Smooth muscle cell of the brain vasculature (primary cell): ENCODE measurements around the gene PPP1R3C.

ENCODE experiments used
- DNase-seq: peaks from one replicate; pipeline ENCODE4 v3.0.0-alpha.2; 2012; ENCODE audit warnings: low read depth, low spot score

The PPP1R3C gene

DNA sequence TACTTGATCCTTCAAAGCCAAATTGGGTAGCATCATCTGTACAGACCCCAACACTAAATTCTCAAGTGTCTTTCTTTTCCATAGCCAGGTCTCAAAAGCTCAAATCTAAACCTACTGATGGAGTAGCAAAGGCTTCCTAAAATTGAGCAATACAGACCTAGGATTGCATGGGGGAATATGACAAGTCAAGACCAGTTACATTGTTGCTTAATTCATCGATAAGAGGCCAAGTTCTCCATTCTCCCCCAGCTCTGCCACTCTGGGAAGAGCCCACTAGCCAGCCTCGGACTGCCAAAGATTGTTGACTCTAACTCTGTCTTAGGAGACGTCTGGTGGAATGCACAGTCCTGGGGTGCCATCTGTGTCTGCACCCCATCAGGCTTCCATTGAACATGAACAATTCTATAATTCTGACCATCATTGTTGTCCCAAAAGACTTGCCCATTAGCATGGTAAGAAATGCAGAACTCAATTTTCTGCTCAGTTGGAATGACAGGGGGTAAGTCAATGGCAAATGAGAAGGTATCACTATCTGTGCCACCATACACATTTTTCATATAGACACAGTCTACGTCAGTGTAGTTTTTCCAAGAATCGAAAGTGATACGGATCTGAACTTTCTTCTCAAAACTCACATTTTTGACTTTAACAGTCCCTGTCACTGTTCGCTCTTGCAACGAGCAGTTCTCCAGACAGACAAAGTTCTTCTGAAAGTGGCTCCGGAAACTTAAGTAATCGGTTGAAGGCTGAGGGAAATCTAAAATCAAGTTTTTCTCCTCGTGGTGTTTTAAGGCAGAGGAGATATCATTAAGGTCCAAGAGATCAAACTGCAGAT, 2.9 kb downstream of the PPP1R3C start:
- no peak for DNase-seq

DNA sequence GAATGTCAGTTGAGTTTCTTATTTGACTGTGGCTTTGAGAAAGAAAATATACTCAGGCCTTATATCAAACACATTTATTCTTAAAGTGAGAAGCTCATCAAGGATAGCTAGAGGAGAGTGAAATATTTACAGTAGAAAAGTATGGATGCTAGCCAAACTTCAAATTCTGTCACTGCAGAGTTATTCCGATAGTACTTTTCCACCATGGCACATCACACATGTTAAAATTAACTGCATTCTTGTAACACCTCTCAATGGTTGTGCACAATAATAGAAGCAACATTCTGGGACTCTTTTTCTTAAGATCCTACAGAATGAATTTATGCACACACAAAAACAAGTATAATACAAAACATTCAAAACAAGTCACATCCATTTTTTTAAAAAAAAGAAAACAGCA, 4.5 kb downstream of the PPP1R3C start:
- no peak for DNase-seq

DNA sequence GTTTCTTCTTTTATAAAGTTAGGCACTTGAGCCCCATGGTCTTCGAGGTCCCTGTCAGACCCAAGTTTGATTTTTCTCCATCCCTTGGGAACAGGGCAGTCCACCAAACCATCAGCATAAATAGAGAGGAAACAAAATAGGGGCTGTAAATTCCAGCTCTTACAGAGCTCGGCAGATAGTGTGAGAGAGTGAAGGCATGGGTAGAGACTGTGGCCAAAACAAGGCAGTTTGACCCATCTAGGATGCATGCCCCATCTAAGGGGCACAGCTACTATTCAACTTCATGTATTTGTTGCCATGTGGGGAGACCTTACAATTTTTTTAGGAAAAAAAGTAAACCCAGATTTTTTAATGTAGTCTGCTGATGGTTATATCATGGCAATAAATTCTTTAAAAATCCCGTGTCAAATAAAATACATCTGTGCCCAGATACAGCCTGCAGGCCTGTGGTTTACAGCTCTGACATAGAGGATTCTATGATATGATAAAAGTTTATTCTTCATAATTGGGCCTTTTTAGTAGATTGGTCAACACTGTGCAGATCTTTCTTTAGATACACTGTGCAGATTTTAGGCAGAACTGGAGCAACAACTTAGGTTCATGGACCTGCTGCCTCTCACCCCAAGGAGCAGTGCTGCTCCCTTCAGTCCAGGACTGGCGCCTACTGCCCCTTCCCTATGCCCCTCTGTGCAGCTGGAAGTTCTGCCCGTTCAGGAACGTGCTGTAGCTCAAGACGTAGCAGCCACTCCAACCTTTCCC, 5.3 kb downstream of the PPP1R3C start:
- no peak for DNase-seq

DNA sequence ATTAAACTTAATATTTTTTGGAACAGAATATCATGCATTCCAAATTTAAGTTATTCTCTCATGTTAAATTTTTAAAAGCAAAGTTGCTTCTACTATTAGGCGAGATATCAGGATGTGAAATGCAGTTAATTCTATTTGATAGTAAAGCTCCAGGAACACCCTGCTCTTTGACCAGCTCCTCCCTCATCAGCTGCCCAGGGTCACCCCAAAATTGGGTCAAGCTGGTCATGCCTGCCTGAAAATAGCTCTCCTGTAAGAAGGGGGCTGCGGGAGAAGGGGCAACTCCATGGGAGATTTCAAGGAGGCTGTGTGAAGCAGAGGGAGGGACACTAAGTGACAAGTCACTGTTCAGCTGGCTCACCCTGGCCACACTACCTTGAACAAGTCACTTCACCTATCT, 5.9 kb downstream of the PPP1R3C start:
- no peak for DNase-seq

DNA sequence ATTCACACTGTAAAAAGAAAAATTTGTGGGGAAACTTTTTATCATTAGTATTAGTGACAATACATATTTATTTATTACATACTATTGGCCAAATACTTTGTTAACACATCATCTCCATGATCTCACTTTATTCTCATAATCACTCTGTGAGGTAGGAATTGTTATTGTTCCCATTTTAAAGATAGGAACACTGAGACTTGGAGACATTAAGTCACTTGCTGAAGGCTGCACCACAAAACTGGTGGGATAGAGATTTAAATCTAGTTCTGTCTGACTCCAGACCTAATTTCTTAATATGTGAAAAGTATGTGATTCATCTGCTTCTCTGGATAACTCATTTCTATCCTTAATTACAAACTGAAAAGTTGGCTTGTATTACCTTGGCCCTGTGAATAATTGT, 8.2 kb downstream of the PPP1R3C start:
- no peak for DNase-seq

DNA sequence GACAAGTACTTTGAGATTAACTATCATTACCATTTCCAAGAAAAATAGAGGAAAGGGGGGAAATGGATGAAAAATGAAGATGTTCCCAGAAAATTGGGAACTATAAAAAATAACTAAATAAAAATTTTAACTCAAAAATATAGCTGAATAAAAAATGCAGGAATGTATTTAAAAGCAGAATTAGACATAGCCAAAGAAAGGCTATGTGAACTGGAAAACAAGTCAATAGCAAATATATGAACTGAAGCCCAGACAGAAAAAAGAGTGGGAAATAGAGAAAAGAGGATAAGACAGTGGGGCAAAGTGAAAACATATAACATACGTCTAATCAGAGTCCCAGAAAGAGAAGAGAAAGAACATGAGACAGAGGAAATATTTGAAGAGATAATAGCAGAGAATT, 10.3 kb downstream of the PPP1R3C start:
- DNase-seq = no peak

DNA sequence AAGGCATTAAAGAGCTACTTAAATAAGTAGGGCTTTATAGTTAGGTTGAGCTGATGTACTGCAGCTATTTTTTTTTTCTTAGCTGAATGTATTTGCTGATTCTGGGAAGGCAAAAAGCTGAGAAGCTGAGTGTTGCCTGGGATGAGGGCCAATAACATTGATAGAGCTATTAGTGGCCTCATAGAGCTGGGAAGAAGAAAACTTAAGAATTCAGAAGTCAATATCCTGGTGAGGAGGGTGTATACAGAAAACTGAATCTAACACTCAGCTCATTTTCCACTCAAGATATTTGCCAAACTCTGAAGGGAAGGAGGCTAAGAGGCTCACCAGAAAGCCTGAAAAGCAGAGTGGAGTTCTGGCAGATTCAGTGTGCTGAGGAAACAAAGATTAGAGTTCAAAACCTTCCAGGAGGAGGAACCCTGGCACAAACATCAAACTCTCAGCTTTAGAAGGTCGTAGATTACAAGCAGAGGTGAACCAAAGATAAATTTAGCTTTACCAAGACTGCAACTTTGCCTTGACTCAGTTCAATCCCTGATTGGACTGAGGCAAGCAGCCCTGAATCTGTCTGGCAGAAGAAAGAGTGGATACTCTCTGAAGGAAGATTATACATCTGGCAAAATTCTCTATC, 11.3 kb downstream of the PPP1R3C start:
- no peak for DNase-seq

DNA sequence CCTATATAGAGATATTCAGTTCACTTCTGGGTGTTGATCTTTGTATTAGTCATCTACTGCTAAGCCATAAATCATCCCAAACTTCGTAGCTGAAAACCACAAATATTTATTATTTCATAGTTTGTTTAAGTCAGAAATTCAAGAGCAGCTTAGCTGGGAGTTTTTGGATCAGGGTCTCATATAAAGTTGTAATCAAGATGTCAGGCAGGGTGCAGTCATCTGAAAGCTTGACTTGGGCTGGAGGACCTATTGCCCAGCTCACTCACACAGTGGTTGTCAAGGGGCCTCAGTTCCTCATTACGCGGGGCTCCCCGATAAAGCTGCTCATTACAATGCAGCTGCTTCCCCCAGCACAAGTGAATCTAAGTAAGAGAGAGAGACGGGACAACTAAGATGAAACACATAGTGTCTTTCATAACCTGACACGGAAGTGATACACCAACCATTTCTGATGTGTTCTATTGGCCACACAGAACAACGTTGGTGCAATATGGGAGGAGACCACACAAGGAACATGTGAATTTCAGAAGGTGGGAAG, 15.7 kb downstream of the PPP1R3C start:
- no peak for DNase-seq

DNA sequence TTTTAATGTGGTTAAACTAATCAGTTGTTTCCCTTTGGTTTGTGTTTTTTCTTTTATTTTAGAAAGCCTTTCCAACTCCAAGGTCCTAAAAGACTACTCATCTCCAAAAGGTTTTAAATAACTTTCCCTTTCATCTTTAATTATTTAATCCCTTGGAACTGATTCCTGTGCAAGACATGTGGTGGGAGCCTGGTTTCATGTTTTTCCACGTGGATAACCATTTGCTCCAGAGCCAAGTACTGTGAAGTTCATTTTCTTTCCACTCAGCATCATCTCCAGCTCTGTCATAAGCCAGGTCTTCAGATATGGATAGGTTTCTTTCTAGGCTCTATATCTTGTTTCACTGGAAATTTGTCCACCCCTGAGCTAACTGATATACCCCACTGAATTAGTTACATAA, 16.7 kb downstream of the PPP1R3C start:
- DNase-seq = no peak

DNA sequence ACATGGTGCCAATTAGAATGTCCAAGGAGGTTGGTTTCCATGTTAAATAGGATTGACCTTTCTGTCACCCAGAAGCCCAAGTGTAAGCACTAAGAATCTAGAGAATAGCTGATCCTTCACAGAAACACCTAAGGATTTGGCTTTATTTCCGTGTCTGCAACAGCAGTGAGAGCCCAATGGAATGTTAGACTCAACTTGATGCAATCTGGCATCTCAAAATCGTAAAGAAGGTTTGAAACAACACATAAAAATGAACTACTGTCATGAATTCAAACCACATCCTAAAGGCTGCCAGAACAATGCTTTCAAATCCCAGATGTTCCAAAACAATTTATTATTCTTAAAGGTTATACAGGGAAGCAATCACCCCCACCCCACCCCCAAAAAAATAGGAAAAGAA, 18.6 kb downstream of the PPP1R3C start:
- no peak for DNase-seq

DNA sequence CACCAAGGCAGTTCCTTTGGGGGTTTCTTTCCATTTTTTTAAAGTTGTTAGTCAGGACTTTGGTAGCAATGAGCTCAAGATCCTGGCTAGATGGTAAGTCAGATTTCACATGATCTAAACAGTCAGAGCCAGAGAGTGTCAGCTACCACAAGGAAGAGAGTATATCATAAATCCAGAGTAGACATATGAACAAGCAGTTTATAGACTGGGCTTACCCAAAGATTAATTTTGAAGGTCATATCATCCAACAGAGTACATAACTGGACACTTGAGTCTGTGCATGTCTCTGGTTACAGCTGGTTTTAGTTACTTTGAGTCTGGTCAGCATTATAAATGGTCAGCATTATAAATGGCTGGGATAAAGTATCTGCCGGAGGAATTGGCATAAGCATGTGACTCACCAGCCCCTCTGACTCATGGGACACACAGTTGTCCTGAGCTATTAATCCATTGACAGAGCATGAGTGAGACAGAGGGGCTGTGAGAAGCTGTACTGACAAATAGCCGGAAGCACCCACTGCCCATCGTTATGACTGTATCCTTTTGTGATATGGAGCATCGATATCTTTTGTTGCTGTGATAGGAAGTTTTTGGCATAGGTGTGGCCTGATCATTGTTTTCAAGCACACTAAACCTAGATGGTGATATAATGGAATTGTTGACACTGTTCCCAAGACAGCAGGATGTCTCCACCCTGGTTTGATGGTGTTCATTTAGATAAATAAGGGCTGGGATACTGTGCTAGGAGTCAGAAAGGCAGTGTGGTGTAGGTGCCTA, 19.3 kb downstream of the PPP1R3C start:
- DNase-seq = no peak

DNA sequence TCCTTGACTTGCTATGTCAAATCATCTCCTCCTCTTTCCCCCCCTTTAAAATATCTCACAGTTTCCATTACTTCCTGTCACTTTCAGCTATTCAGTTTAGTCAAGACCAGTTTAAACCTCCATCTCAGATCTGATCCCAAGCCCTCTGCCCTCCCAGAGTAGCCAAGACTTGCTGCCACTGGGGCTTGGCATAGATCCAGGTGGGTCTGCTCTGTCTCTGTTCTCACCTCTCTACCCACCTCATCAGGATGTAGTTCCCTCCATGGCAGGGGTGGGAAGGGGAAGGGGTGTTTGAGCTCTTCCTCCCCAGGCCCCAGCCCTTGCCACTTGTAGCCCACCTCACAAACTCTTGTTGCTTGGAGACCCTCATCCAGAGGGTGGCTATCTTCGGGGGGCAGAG, 22.0 kb downstream of the PPP1R3C start:
- DNase-seq = no peak

DNA sequence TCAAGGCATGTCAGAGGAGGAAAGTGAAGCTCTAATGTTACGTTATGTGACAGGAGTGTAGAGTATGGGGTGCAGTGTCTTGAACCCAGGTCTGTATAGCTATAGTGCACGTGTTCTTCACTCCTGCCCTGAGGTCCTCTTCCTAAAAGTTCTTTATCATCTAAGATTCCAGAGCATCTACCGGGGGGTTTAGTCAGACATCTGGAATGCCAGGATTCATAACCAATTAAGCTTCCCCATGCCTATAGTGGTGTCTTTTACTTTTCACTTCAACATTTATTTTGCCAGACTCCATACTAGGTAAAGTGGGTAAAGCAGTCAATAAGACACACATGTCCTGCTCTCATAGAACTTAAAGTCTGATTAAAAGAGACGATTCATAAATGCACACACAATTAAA, 22.4 kb downstream of the PPP1R3C start:
- DNase-seq = no peak

DNA sequence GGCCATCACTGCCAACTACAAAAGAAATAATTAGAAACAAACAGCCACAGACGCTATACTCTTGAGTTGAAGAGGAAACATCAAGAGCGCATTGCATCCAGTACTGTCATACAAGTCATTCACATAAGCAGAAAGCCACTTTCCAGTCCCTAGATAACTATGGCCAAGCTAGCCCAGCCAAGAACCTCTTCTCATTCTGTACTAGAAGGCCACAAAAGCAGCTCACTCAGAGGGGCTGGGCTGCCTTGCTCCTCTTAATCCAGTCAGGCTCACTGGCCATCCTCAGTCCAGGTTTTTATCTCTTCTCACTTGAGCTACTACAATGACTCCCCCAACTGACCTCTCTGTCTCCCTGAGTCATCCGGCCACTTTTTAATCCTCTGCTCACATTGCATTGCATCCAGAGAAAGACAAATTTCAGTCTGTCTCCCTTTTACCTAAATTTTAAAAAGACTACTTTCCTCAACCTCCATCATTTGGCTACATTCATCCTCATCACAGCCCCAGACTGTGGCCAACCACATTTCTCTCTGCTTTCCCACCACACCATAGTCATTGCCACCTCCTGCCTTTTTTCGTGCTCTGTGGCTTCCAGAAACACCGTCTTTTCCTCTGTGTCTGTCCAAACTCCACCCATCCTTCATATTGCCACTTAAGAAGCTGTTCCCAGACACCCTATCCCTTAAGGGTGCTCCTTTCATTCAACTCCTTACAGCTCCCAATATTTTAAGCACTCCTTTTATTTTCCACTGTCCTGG, 25.0 kb downstream of the PPP1R3C start:
- DNase-seq = no peak

DNA sequence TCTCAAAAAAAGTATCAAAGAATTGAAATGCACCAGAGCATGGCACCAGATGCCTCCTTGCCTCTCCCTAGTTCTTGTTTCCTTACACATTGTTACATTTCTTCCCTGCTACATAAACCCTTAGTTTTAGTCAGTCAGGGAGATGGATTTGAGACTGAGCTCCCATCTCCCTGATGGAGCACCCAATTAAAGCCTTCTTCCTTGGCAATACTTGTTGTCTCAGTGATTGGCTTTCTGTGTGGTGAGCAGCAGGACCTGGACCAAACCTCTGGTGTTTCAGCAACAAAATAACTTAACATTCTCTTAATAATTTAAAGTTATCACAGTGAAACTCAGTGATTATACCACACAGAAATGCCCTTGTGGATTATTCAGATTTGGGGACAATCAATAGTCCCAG, 26.9 kb downstream of the PPP1R3C start:
- DNase-seq = no peak

DNA sequence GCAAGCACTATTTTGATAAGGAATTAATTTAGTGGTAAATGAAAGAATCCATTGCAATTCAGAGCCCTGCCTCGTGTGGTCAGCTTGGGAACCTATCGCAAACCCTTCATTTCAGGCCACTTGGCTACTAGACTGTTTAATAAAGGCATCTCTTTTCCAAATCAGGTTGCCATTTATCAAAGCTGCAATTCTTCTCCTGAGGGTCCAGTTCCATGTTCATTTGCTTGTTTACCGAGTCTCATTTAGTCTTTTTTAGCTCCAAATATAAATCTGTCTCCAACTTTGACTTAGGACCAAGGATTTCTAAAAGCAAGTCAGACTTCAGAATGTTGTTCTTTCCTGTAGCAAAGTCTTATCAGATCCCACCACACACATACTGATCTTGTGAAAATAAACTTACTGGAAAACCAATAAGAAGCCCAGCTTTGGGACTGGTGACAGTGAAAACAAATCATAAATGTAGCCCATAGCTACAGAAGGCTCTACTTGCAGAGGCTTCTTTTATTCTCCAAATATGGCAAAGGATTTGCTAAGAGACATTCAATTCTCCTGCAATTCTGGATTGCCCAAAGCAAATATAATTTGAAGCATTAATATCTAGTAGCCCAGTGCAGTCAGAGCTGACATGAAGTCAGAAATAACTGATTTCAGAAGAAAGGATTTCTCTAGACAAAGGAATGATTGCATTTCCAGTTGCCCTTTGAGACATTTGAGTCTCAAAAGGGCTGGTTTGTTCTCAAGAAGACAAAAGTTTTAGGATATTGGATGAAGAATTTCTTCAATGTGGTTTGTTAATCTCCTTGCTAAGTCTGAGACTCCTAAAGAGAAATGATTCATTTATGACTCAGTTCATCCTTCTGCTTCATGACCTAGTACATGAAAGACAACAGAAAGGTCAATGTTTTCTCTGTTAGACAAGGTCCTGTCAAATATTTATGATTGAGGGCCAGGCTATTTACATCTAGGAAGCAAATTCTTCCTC, 28.0 kb downstream of the PPP1R3C start:
- DNase-seq = no peak

DNA sequence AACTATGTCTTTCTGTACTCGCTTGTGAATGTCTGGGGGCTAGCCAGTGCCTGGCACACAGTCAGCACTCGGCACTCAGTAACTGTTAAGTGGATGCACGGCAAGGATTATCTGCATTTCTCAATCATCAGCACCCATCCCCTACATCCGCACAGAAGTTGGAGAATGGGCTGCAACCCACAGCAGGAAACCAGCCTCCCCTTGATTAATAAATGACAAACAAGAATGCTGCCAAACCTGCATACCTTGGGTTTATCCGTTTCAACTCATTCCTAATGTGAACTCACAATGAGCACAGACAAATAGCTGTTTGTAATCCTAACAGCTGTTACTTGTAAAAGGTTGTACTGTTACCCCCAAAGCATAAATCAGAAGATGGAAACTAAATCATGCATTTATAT, 28.9 kb downstream of the PPP1R3C start:
- DNase-seq = no peak

DNA sequence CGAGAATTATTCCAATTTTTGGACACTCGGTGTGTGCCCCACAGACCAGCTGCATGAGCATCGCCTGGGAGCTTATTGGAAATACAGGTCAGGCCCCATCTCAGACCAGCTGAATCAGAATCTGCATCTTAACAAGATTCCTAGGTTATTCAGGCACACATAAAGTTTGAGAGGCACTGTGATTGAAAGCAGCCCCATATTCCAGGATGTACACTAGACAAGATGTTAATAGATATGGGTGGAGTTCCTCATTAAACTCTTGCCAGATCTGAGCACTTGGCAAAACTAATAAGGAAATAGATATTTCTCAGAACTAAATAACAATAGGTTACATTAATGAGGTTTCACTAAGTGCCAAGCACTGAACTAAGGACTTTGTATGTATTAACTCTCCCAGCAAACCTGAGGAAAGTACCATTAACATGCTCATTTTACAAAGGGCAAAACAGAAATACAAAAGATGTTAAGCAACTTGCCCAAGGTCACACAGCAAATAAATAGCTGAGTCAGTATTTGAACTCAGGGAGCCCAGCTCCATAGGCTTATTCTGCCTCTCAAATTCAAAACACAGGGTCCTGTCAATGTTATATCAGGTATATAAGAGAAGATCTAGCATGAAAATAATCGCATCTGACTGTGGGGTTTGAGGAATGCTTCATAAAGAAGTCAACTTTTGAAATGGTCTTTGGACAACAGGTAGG, 29.9 kb downstream of the PPP1R3C start:
- no peak for DNase-seq

DNA sequence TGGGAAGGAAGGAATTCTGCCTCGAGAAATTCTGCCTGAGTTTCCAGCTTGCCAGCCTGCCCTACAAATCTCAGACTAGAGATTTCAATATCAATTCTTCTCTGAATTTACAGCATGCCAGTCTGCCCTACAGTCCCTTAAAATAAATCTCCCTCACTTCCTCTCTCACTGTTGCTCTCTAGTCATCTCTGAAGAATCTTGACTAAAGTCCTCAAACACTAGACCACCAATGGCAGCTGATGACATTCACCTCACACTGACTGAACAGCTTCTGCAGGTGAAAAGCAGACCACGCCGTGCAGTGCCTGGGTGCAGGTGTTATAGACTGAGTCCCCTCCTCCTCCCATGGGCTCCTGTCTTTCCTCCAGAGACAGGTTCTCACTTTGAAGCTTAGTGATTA, 30.4 kb downstream of the PPP1R3C start:
- no peak for DNase-seq
